Fibroblast of villous mesenchyme (primary cell): ENCODE measurements around the gene FMN1. TPM values are rescaled to one million over a fixed set of nuclear protein-coding genes. Genes with fewer than 3 reads are reported as not detected.

ENCODE experiments used
- DNase-seq: peaks from one replicate; pipeline ENCODE4 v3.0.0-alpha.2; 2010; ENCODE audit warnings: low read depth
- H3K4me3 ChIP-seq: 2 replicates; pipeline ENCODE4 v1.5.1; 2011; ENCODE audit warnings: low read depth, mild to moderate bottlenecking, low read length
- total RNA-seq: library from RNA; depleted of rRNA; stranded (reverse); fragments of >200 nt; gene quantifications from 2 replicates; pipeline ENCODE4 v1.2.3, GENCODE V29; 2012
- TF ChIP-seq, protein P1 (sequence below): IDR thresholded peaks from 2 replicates; pipeline ENCODE4 v1.5.1; 2012; ENCODE audit warnings: low read depth, mild to moderate bottlenecking, low read length; ENCODE audit not compliant: insufficient read depth

Gene FMN1
- total RNA-seq, 1 donor, result 8.6 TPM

DNA sequence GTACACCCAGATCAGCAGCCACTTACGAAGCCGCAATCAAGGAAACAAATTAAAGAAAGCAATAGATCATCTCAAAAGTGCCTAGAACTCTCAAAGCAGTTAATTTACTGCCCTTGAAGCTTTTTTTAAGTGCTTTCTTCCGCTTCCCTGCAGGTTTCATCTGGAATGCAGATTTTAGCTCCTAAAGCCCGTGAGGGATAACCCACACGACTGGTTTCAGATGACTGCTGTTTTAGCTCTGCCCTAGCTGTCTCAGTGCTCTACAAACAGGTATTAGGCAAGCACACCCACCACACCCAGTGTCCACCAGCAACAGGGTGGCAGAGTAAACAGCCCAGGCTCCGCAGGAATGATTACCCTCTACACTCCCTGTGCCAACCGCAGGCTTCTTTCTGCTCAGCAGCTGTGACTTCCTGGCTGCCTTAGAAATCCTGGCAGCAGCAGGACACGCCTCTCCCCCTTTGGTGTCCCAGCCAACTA is 126.0 kb downstream of the FMN1 start:
- H3K4me3 ChIP-seq, result no peak overlapping the region
- TF ChIP-seq, protein P1, sequence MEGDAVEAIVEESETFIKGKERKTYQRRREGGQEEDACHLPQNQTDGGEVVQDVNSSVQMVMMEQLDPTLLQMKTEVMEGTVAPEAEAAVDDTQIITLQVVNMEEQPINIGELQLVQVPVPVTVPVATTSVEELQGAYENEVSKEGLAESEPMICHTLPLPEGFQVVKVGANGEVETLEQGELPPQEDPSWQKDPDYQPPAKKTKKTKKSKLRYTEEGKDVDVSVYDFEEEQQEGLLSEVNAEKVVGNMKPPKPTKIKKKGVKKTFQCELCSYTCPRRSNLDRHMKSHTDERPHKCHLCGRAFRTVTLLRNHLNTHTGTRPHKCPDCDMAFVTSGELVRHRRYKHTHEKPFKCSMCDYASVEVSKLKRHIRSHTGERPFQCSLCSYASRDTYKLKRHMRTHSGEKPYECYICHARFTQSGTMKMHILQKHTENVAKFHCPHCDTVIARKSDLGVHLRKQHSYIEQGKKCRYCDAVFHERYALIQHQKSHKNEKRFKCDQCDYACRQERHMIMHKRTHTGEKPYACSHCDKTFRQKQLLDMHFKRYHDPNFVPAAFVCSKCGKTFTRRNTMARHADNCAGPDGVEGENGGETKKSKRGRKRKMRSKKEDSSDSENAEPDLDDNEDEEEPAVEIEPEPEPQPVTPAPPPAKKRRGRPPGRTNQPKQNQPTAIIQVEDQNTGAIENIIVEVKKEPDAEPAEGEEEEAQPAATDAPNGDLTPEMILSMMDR, result no peak
- no peak for DNase-seq

DNA sequence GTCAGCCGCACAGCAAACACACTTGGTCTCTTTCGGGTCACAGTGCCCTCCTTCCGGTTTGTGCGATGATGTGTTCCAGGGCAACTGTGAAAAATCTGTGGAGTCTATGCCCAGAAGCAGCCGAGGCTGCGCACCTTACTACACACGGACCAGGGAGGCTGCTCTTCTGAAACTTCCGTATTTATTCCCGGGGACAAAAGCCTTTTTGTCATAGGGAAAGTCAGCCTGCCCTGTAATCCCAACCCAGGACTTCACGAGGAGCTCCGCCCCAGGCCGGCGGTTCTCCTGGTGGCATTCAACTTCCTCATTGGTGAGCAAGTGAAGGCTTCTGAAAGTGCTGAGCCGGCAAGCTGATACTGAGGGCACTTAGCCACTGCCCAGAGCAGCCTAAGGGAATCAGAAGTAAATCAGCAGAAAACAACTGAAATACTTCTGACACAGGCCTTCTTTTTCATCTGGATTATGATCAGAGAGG is 126.5 kb downstream of the FMN1 start:
- DNase-seq, result peak; percentile 34
- H3K4me3 ChIP-seq, result peak overlapping the region; percentile 27
- TF ChIP-seq, protein P1, result no peak

DNA sequence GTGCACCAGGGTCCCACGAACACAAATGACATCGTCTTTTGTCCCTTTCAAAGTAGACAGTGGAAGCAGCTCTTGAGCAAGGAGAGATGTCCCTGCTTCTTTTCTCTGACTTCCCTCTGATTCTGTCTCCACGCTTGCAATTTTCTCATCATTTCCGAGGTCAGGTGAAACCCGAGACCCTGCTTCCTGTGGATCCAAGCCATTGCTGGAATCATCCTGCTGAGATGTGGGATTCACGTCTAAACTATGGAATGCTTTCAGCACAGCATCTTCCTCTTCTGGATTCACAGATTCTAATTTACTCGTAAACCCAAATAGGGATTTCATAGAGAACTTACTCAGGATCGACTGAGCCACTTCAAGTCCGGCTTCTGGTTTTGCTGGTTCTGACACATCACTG is 127.1 kb downstream of the FMN1 start:
- peak; percentile 52 for DNase-seq
- no peak overlapping the region for H3K4me3 ChIP-seq
- TF ChIP-seq, protein P1, result no peak

DNA sequence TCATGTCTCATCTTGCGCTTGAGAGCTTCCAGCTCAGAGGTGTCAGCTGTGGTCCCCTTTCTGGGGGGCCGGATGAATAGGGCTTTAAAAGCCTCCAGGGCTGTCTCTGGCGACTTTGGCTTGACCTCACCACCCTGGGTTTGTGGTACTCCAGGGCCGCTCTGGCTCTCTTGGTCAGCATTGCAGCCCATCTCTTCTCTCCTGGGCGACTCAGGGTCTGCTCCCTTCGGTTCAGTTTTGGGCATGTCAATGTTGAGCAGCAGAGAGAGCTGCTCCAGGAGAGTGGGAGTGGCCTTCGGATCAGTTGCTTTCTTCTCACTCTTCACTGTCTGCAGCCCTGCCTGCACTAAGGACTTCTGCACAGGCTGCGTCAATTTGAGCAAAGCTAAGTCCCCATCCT is 127.9 kb downstream of the FMN1 start:
- TF ChIP-seq, protein P1, result no peak
- no peak overlapping the region for H3K4me3 ChIP-seq
- no peak for DNase-seq

DNA sequence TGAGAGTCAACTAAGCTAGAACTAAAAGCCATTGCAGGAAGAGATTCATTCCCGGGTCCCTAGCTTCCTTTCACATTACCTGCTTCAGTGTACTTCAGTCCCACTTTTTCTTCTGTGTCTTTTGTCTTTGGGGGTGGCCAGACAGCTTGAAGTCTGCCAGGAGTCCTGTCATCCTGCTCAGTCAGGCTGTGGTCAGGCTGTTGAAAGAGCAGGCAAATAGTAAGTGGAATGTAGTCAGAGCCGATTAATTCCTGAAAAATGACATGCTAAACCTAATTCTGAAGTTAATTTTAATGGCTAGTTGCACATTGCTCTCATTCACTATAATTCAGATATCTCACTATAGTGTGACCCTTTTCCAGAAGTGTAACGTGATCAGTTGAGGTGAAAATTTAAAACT is 129.6 kb downstream of the FMN1 start:
- peak; percentile 25 for DNase-seq
- no peak overlapping the region for H3K4me3 ChIP-seq
- TF ChIP-seq, protein P1, result no peak

DNA sequence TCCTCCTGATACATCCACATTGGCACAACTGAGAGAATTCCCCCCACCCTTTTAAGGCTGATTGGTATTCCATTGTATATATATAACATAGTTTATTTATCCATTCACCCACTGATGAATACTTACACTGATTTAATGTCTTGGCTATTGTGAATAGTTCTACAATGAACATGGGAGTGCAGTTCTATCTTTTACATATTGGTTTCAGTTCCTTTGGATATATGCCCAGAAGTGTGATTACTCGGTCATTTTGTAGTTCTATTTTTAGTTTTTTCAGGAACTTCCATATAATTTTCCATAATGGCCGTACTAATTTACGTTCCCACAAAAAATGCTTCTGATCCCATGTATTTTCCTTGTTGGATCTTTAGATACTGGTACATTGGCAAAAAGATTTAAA is 135.3 kb downstream of the FMN1 start:
- H3K4me3 ChIP-seq, result no peak overlapping the region
- TF ChIP-seq, protein P1, result no peak
- peak; percentile 25 for DNase-seq

DNA sequence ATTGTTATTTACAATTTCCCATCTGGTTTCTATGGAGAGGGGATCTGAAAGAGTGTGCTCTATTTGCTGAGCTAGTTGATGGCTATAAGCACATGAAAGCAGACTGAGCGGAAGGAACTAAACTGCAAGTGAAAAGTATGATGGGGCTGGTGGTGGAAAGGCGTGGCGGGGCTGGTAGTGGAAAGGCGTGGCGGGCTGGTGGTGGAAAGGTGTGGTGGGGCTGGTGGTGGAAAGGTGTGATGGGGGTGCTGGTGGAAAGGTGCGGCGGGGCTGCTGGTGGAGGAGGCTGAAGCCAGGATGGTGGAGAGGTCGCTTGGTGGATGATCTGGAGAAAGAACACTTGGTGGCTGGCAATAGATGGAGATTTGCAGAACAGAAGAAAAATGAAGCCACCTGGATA is 136.7 kb downstream of the FMN1 start:
- TF ChIP-seq, protein P1, result no peak
- DNase-seq, result no peak
- H3K4me3 ChIP-seq, result no peak overlapping the region
